SK-N-SH treated with all-trans-retinoic acid at 6 μM for 48 hours (cell line): ENCODE data around the gene GPHN.

ENCODE experiments used
- ATAC-seq: fragments of 200-7000 bp; cut with Tn5 transposase; 3 replicates; pipeline ENCODE4 v1.9.1; 2020; ENCODE audit warnings: mild to moderate bottlenecking, moderate library complexity
- BACH2 ChIP-seq: fragments of 250-450 bp; sonication (Bioruptor Pico); IDR thresholded peaks from 2 replicates; pipeline ENCODE4 v1.9.0; 2021; ENCODE audit warnings: mild to moderate bottlenecking, borderline replicate concordance
- CSDC2 ChIP-seq: fragments of 250-450 bp; sonication (Bioruptor Pico); IDR thresholded peaks from 2 replicates; pipeline ENCODE4 v1.5.0; 2020; ENCODE audit warnings: mild to moderate bottlenecking, moderate library complexity
- CSRNP3 ChIP-seq: fragments of 250-450 bp; sonication (Bioruptor Pico); IDR thresholded peaks from 2 replicates; pipeline ENCODE4 v1.5.1; 2021; ENCODE audit warnings: mild to moderate bottlenecking, moderate library complexity
- ESRRG ChIP-seq: fragments of 250-450 bp; sonication (Bioruptor Pico); IDR thresholded peaks from 2 replicates; pipeline ENCODE4 v1.6.1; 2021; ENCODE audit warnings: mild to moderate bottlenecking
- GLIS3 ChIP-seq: fragments of 250-450 bp; sonication (Bioruptor Pico); IDR thresholded peaks from 2 replicates; pipeline ENCODE4 v1.5.0; 2020; ENCODE audit warnings: mild to moderate bottlenecking, moderate library complexity
- ISL1 ChIP-seq: fragments of 250-450 bp; sonication (Bioruptor Pico); IDR thresholded peaks from 2 replicates; pipeline ENCODE4 v2.1.2; 2022; ENCODE audit warnings: mild to moderate bottlenecking, moderate library complexity
- OSR1 ChIP-seq: fragments of 250-450 bp; sonication (Bioruptor Pico); IDR thresholded peaks from 2 replicates; pipeline ENCODE4 v1.8.0; 2022; ENCODE audit warnings: moderate library complexity, mild to moderate bottlenecking, inconsistent platforms
- PATZ1 ChIP-seq: fragments of 250-450 bp; sonication (Bioruptor Pico); IDR thresholded peaks from 2 replicates; pipeline ENCODE4 v1.8.0; 2020; ENCODE audit warnings: mild to moderate bottlenecking, moderate library complexity, borderline replicate concordance
- POU6F1 ChIP-seq: fragments of 250-450 bp; sonication (Bioruptor Pico); IDR thresholded peaks from 2 replicates; pipeline ENCODE4 v1.8.0; 2021; ENCODE audit warnings: low read depth, mild to moderate bottlenecking, moderate library complexity, borderline replicate concordance
- RARB ChIP-seq: fragments of 250-450 bp; sonication (Bioruptor Pico); IDR thresholded peaks from 2 replicates; pipeline ENCODE4 v1.8.0; 2021; ENCODE audit warnings: mild to moderate bottlenecking, moderate library complexity
- SNAI2 ChIP-seq: fragments of 250-450 bp; sonication (Bioruptor Pico); IDR thresholded peaks from 2 replicates; pipeline ENCODE4 v1.5.0; 2020; ENCODE audit warnings: mild to moderate bottlenecking, moderate library complexity
- TCF4 ChIP-seq: fragments of 250-450 bp; sonication (Bioruptor Pico); IDR thresholded peaks from 2 replicates; pipeline ENCODE4 v1.8.0; 2021; ENCODE audit warnings: mild to moderate bottlenecking, moderate library complexity, borderline replicate concordance
- TOX ChIP-seq: fragments of 250-450 bp; sonication (Bioruptor Pico); IDR thresholded peaks from 2 replicates; pipeline ENCODE4 v1.8.0; 2021; ENCODE audit warnings: mild to moderate bottlenecking, moderate library complexity, borderline replicate concordance
- TSHZ2 ChIP-seq: fragments of 250-450 bp; sonication (Bioruptor Pico); IDR thresholded peaks from 2 replicates; pipeline ENCODE4 v1.5.0; 2020; ENCODE audit warnings: mild to moderate bottlenecking, moderate library complexity
- ZC3H10 ChIP-seq: fragments of 250-450 bp; sonication (Bioruptor Pico); IDR thresholded peaks from 2 replicates; pipeline ENCODE4 v1.5.1; 2021; ENCODE audit warnings: mild to moderate bottlenecking, moderate library complexity
- ZFP3 ChIP-seq: fragments of 250-450 bp; sonication (Bioruptor Pico); IDR thresholded peaks from 2 replicates; pipeline ENCODE4 v1.5.0; 2020; ENCODE audit warnings: mild to moderate bottlenecking, moderate library complexity
- ZFP30 ChIP-seq: fragments of 450-650 bp; formaldehyde crosslinking; IDR thresholded peaks from 2 replicates; pipeline ENCODE4 v1.5.0; 2022; ENCODE audit warnings: mild to moderate bottlenecking, moderate library complexity
- ZNF565 ChIP-seq: fragments of 450-650 bp; formaldehyde crosslinking; conservative IDR thresholded peaks from 2 replicates; pipeline ENCODE4 v1.5.0; 2020; ENCODE audit warnings: low read depth, mild to moderate bottlenecking, moderate library complexity
- ZNF70 ChIP-seq: fragments of 450-650 bp; formaldehyde crosslinking; IDR thresholded peaks from 2 replicates; pipeline ENCODE4 v1.5.0; 2020; ENCODE audit warnings: mild to moderate bottlenecking, moderate library complexity
- ZNF8 ChIP-seq: fragments of 450-650 bp; formaldehyde crosslinking; IDR thresholded peaks from 2 replicates; pipeline ENCODE4 v1.5.0; 2020; ENCODE audit warnings: mild to moderate bottlenecking, moderate library complexity

The GPHN gene

GRCh38 chr14:67077921-67078320 lies 570.0 kb downstream of the GPHN start:
- no peak for ATAC-seq
- TF ChIP-seq ESRRG (CRISPR knock-in tag) (no peak), CSDC2 (CRISPR knock-in tag) (no peak), ZFP3 (CRISPR knock-in tag) (no peak), RARB (CRISPR knock-in tag) (no peak)

GRCh38 chr14:67079846-67080245 lies 571.9 kb downstream of the GPHN start:
- no peak for ATAC-seq
- no peak for TF ChIP-seq GLIS3 (CRISPR knock-in tag)
- TF ChIP-seq POU6F1: no peak
- no peak for TF ChIP-seq ZFP30 (CRISPR knock-in tag)
- TF ChIP-seq CSDC2 (CRISPR knock-in tag): no peak
- TF ChIP-seq ESRRG (CRISPR knock-in tag): no peak
- TF ChIP-seq ISL1 (CRISPR knock-in tag): no peak
- TF ChIP-seq SNAI2: no peak
- TF ChIP-seq OSR1 (CRISPR knock-in tag): no peak
- TF ChIP-seq ZNF8 (CRISPR knock-in tag): no peak
- no peak for TF ChIP-seq BACH2 (CRISPR knock-in tag)
- TF ChIP-seq ZNF565: no peak
- TF ChIP-seq ZC3H10 (CRISPR knock-in tag): no peak
- TF ChIP-seq CSRNP3 (CRISPR knock-in tag): no peak
- TF ChIP-seq TSHZ2 (CRISPR knock-in tag): no peak
- no peak for TF ChIP-seq TOX (CRISPR knock-in tag)
- TF ChIP-seq TCF4 (CRISPR knock-in tag): no peak
- TF ChIP-seq ZFP3 (CRISPR knock-in tag): no peak
- TF ChIP-seq RARB (CRISPR knock-in tag): no peak
- no peak for TF ChIP-seq PATZ1 (CRISPR knock-in tag)
- TF ChIP-seq ZNF70 (CRISPR knock-in tag): no peak

GRCh38 chr14:67108230-67108629 lies 600.3 kb downstream of the GPHN start:
- no peak for ATAC-seq
- TF ChIP-seq RARB (CRISPR knock-in tag) (no peak), CSRNP3 (CRISPR knock-in tag) (no peak), ZNF70 (CRISPR knock-in tag) (no peak), ZC3H10 (CRISPR knock-in tag) (no peak), SNAI2 (no peak), ZFP3 (CRISPR knock-in tag) (no peak), PATZ1 (CRISPR knock-in tag) (no peak), ZNF8 (CRISPR knock-in tag) (no peak), POU6F1 (no peak), TCF4 (CRISPR knock-in tag) (no peak)
